ENCODE data around the gene FUZ. TPM values are rescaled to one million over a fixed set of nuclear protein-coding genes. Genes with fewer than 3 reads are reported as not detected.
A peak's percentile ranks its signal among the peaks of the same experiment; 100 is the strongest.

FUZ gene
- total and polyA plus RNA-seq, 7 donors = 7.4 to 32.9 (median 21.0) TPM

- H3K27me3 ChIP-seq = no peaks in the 10 kb centered on the region
- H3K4me1 ChIP-seq = peaks cover 0 to 33% (median 24%) of the 10 kb centered on the region in 4 donors
- no peaks in the 10 kb centered on the region for H3K9me3 ChIP-seq
- peaks cover 0 to 14% (median 0%) of the 10 kb centered on the region in 4 donors for H3K36me3 ChIP-seq
- no peak for TF ChIP-seq CTCF (IDR thresholded peaks at IDR 0.05)
- no peak for TF ChIP-seq POLR2A (IDR thresholded peaks at IDR 0.05)
- no peak for TF ChIP-seq POLR2AphosphoS5 (IDR thresholded peaks at IDR 0.05)
- no peak for TF ChIP-seq EP300 (IDR thresholded peaks at IDR 0.05)
- 93 to 95% methylated on average over 6 of the region's 6 CpGs for WGBS, 2 donors
- intact Hi-C loops (cut with DNase I) = no loop called here
- H3K4me3 ChIP-seq = no peak overlapping the region
- DNase-seq = no peak
- no peak overlapping the region for H3K27ac ChIP-seq
These were observed 1.8 kb downstream of the FUZ start for GRCh38 chr19:49811328-49811727.

- 93 to 95% methylated on average over 5 of the region's 5 CpGs for WGBS, 2 donors
These were observed 3.1 kb downstream of the FUZ start for GRCh38 chr19:49809941-49810389.

GRCh38 chr19:49809160-49809940, 3.7 kb downstream of the FUZ start:
- WGBS, 2 donors = 12 to 13% methylated on average over 50 of the region's 50 CpGs
- Histone ChIP-seq H3K9me3 (no peaks in the 10 kb centered on the region), H3K4me3 (peak overlapping the region; percentile 51 to 69 (median 66)), H3K27me3 (no peaks in the 10 kb centered on the region), H3K27ac (peak overlapping the region; percentile 79 to 85 (median 83)), H3K4me1 (peaks cover 0 to 33% (median 24%) of the 10 kb centered on the region in 4 donors), H3K36me3 (peaks cover 0 to 32% (median 0%) of the 10 kb centered on the region in 4 donors)
- intact Hi-C loops (cut with DNase I) = no loop called here
- TF ChIP-seq CTCF (IDR thresholded peaks at IDR 0.05) (no peak), POLR2AphosphoS5 (IDR thresholded peaks at IDR 0.05) (peak in 1 of 4 donors; percentile 29)
- peak; percentile 84 for DNase-seq

More at GRCh38 chr19:49809941-49810389, 3.1 kb downstream of the FUZ start:
- no peaks in the 10 kb centered on the region for H3K9me3 ChIP-seq
- peak overlapping the region; percentile 79 to 85 (median 83) for H3K27ac ChIP-seq
- TF ChIP-seq POLR2AphosphoS5 (IDR thresholded peaks at IDR 0.05) = no peak
- no peak for TF ChIP-seq EP300 (IDR thresholded peaks at IDR 0.05)
- no peak for TF ChIP-seq POLR2A (IDR thresholded peaks at IDR 0.05)
- no peak for TF ChIP-seq CTCF (IDR thresholded peaks at IDR 0.05)
- H3K4me1 ChIP-seq = peaks cover 0 to 33% (median 24%) of the 10 kb centered on the region in 4 donors
- peaks cover 0 to 27% (median 0%) of the 10 kb centered on the region in 4 donors for H3K36me3 ChIP-seq
- no peaks in the 10 kb centered on the region for H3K27me3 ChIP-seq
- H3K4me3 ChIP-seq = peak overlapping the region; percentile 51 to 69 (median 66)
- DNase-seq = no peak
- intact Hi-C loops (cut with DNase I) = no loop called here

- WGBS, 2 donors = 3 to 6% methylated on average over 31 of the region's 31 CpGs
- intact Hi-C loops (cut with DNase I) = no loop called here
- peak overlapping the region; percentile 79 to 85 (median 83) for H3K27ac ChIP-seq
These were observed 4.4 kb downstream of the FUZ start for GRCh38 chr19:49808711-49809159.

More at GRCh38 chr19:49808711-49809159, 4.4 kb downstream of the FUZ start:
- Histone ChIP-seq H3K4me1 (peaks cover 0 to 30% (median 22%) of the 10 kb centered on the region in 4 donors), H3K27me3 (no peaks in the 10 kb centered on the region), H3K9me3 (no peaks in the 10 kb centered on the region), H3K36me3 (peaks cover 0 to 38% (median under 1%) of the 10 kb centered on the region in 4 donors), H3K4me3 (peak overlapping the region; percentile 51 to 69 (median 66))
- peak; percentile 71 to 85 (median 76) for TF ChIP-seq POLR2AphosphoS5 (IDR thresholded peaks at IDR 0.05)
- no peak for TF ChIP-seq POLR2A (IDR thresholded peaks at IDR 0.05)
- peak; percentile 98 for DNase-seq

Measured in sigmoid colon (tissue), 7 donors.